OCI-LY3 (cell line): Measurements from ENCODE around the gene OR10AD1.
A peak's percentile ranks its signal among the peaks of the same experiment; 100 is the strongest.

Experiments used
- EZH2phosphoT487 ChIP-seq: fragments of 200-600 bp; shearing (Covaris generic); IDR thresholded peaks from 2 replicates; pipeline ENCODE4 v1.6.1; 2018; ENCODE audit warnings: antibody characterized with exemption, mixed run types, low read depth
- TF ChIP-seq, protein P1 (sequence below): fragments of 200-600, 300-600 bp; sonication (generic); IDR thresholded peaks from 2 replicates; pipeline ENCODE4 v1.5.1; 2014; ENCODE audit warnings: antibody characterized with exemption, low read length, low read depth

DNA sequence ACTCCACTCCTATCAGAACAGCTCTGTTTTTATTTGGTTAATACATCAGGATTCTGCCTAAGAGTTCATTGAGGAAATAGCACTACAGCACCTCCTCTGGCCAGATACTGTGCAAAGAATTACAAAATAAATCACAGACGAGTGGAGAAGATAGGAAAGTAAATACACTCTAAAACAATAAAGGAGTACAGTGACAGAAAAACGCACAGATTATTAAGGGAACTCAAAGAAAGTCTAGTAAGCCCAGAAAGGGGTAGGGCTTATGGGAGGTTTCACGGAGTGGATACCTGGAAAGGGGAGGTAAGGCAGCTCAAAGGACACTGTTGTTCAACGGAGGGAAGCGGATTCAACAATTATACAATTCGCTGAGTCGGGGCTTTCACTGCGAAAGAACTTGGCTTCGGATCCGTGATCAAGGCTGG lies 5.5 kb downstream of the OR10AD1 start:
- TF ChIP-seq, protein P1, sequence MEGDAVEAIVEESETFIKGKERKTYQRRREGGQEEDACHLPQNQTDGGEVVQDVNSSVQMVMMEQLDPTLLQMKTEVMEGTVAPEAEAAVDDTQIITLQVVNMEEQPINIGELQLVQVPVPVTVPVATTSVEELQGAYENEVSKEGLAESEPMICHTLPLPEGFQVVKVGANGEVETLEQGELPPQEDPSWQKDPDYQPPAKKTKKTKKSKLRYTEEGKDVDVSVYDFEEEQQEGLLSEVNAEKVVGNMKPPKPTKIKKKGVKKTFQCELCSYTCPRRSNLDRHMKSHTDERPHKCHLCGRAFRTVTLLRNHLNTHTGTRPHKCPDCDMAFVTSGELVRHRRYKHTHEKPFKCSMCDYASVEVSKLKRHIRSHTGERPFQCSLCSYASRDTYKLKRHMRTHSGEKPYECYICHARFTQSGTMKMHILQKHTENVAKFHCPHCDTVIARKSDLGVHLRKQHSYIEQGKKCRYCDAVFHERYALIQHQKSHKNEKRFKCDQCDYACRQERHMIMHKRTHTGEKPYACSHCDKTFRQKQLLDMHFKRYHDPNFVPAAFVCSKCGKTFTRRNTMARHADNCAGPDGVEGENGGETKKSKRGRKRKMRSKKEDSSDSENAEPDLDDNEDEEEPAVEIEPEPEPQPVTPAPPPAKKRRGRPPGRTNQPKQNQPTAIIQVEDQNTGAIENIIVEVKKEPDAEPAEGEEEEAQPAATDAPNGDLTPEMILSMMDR, result peak; percentile 67
- no peak for TF ChIP-seq EZH2phosphoT487
